Measurements from ENCODE around the gene SORCS1. TPM values are rescaled to one million over a fixed set of nuclear protein-coding genes. Genes with fewer than 3 reads are reported as not detected.

The SORCS1 gene
- polyA plus RNA-seq, 1 donor (not counting 4 experiments of a cell fraction or from before 2014, with no cell fraction given): not detected

DNA sequence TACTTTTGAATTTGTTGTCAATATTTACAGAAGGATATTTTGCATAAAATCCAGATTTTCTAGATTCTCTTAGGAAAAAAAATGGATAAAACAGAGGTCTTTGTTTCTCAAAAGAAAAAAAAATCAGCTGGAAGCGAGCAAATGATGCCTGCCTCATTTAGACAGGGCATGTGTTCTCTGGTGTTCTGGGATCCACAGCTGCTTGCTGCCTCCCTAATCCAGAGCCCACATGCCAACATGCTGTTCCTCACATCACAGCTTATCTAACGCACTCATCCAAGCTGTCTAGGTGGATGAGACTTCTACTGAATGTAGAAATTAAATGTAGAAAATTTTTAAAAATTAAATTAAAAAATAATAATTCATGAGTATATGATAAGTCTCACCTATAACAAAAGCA is 630.1 kb downstream of the SORCS1 start:
- no peak overlapping the region for H2AFZ ChIP-seq (ENCODE audit: control insufficient read depth, low read length)
- TF ChIP-seq EZH2 (IDR thresholded peaks at IDR 0.05; ENCODE audit: low read length): no peak
- TF ChIP-seq, protein P1, sequence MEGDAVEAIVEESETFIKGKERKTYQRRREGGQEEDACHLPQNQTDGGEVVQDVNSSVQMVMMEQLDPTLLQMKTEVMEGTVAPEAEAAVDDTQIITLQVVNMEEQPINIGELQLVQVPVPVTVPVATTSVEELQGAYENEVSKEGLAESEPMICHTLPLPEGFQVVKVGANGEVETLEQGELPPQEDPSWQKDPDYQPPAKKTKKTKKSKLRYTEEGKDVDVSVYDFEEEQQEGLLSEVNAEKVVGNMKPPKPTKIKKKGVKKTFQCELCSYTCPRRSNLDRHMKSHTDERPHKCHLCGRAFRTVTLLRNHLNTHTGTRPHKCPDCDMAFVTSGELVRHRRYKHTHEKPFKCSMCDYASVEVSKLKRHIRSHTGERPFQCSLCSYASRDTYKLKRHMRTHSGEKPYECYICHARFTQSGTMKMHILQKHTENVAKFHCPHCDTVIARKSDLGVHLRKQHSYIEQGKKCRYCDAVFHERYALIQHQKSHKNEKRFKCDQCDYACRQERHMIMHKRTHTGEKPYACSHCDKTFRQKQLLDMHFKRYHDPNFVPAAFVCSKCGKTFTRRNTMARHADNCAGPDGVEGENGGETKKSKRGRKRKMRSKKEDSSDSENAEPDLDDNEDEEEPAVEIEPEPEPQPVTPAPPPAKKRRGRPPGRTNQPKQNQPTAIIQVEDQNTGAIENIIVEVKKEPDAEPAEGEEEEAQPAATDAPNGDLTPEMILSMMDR (optimal IDR thresholded peaks at IDR 0.05 in 1 of 3, IDR thresholded peaks at IDR 0.05 in 1 of 3, conservative IDR thresholded peaks at IDR 0.05 in 1 of 3; ENCODE audit: extremely low read depth in 1 of 3, insufficient read depth in 2 of 3, low read length in 3 of 3): no peak
- H3K36me3 ChIP-seq (ENCODE audit: control insufficient read depth in 2 of 2, extremely low read depth in 1 of 2, insufficient read depth in 2 of 2, low read length in 2 of 2): no peaks in the 10 kb centered on the region
- no peaks in the 10 kb centered on the region for H4K20me1 ChIP-seq (ENCODE audit: control insufficient read depth, extremely low read depth, insufficient read depth, low read length)
- H3K9me3 ChIP-seq (ENCODE audit: control insufficient read depth, low read depth, low read length): no peaks in the 10 kb centered on the region
- H3K79me2 ChIP-seq (ENCODE audit: control insufficient read depth, insufficient read depth, low read length): no peaks in the 10 kb centered on the region
- no peaks in the 10 kb centered on the region for H3K4me1 ChIP-seq (ENCODE audit: control insufficient read depth, extremely low read depth, insufficient read depth, low read length)
- dilution Hi-C loops (cut with MboI; ENCODE audit: extremely low pct_ligation_motif_present, low sequenced_read_pairs): no loop called here
- FAIRE-seq (no peak), DNase-seq (ENCODE audit: low read depth, low spot score) (no peak)
- H3K27me3 ChIP-seq (ENCODE audit: control insufficient read depth, extremely low read depth, insufficient read depth, low read length): no peaks in the 10 kb centered on the region
- H3K9me1 ChIP-seq (ENCODE audit: control insufficient read depth, extremely low read depth, insufficient read depth, low read length): no peaks in the 10 kb centered on the region
- no peak overlapping the region for H3K27ac ChIP-seq (ENCODE audit: control insufficient read depth, insufficient read depth, low read length)
- H3K9ac ChIP-seq (ENCODE audit: control insufficient read depth, extremely low read depth, insufficient read depth, low read length): no peak overlapping the region
- no peak overlapping the region for H3K4me2 ChIP-seq (ENCODE audit: control insufficient read depth, extremely low read depth, insufficient read depth, low read depth, low read length)
- H3K4me3 ChIP-seq (ENCODE audit: control insufficient read depth in 2 of 3, extremely low read depth in 1 of 3, insufficient read depth in 2 of 3, low read depth in 1 of 3, low read length in 3 of 3): no peak overlapping the region

DNA sequence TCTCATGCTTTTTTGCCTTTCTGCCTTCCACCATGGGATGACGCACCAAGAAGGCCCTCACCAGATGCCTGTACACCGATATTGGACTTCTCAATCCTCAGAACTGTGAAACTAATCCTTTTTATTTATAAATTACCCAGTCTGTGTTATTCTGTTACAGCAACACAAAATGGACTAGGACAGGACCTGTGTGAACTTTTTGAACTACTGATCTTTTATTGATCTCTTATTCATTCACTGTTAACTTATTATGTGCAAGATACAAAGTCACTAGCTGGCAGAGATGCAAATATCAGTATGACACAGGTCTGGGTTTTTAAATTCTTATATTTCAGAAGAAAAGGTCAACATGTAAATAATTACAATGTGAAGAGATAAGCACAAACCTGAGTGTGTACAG is 635.8 kb downstream of the SORCS1 start:
- no peak overlapping the region for H2AFZ ChIP-seq (ENCODE audit: control insufficient read depth, low read length)
- dilution Hi-C loops (cut with MboI; ENCODE audit: extremely low pct_ligation_motif_present, low sequenced_read_pairs): no loop called here
- DNase-seq (ENCODE audit: low read depth, low spot score) (no peak), FAIRE-seq (no peak)
- H4K20me1 ChIP-seq (ENCODE audit: control insufficient read depth, extremely low read depth, insufficient read depth, low read length): no peaks in the 10 kb centered on the region
- no peak overlapping the region for H3K9ac ChIP-seq (ENCODE audit: control insufficient read depth, extremely low read depth, insufficient read depth, low read length)
- H3K79me2 ChIP-seq (ENCODE audit: control insufficient read depth, insufficient read depth, low read length): no peaks in the 10 kb centered on the region
- no peaks in the 10 kb centered on the region for H3K9me3 ChIP-seq (ENCODE audit: control insufficient read depth, low read depth, low read length)
- no peak overlapping the region for H3K4me3 ChIP-seq (ENCODE audit: control insufficient read depth in 2 of 3, extremely low read depth in 1 of 3, insufficient read depth in 2 of 3, low read depth in 1 of 3, low read length in 3 of 3)
- TF ChIP-seq EZH2 (IDR thresholded peaks at IDR 0.05; ENCODE audit: low read length): no peak
- TF ChIP-seq, protein P1 (optimal IDR thresholded peaks at IDR 0.05 in 1 of 3, IDR thresholded peaks at IDR 0.05 in 1 of 3, conservative IDR thresholded peaks at IDR 0.05 in 1 of 3; ENCODE audit: extremely low read depth in 1 of 3, insufficient read depth in 2 of 3, low read length in 3 of 3): no peak
- H3K9me1 ChIP-seq (ENCODE audit: control insufficient read depth, extremely low read depth, insufficient read depth, low read length): no peaks in the 10 kb centered on the region
- H3K4me2 ChIP-seq (ENCODE audit: control insufficient read depth, extremely low read depth, insufficient read depth, low read depth, low read length): no peak overlapping the region
- H3K27me3 ChIP-seq (ENCODE audit: control insufficient read depth, extremely low read depth, insufficient read depth, low read length): no peaks in the 10 kb centered on the region
- no peak overlapping the region for H3K27ac ChIP-seq (ENCODE audit: control insufficient read depth, insufficient read depth, low read length)
- no peaks in the 10 kb centered on the region for H3K36me3 ChIP-seq (ENCODE audit: control insufficient read depth in 2 of 2, extremely low read depth in 1 of 2, insufficient read depth in 2 of 2, low read length in 2 of 2)
- no peaks in the 10 kb centered on the region for H3K4me1 ChIP-seq (ENCODE audit: control insufficient read depth, extremely low read depth, insufficient read depth, low read length)

Measured in keratinocyte (primary cell).